Measurements from ENCODE around the gene GCK.

DNA sequence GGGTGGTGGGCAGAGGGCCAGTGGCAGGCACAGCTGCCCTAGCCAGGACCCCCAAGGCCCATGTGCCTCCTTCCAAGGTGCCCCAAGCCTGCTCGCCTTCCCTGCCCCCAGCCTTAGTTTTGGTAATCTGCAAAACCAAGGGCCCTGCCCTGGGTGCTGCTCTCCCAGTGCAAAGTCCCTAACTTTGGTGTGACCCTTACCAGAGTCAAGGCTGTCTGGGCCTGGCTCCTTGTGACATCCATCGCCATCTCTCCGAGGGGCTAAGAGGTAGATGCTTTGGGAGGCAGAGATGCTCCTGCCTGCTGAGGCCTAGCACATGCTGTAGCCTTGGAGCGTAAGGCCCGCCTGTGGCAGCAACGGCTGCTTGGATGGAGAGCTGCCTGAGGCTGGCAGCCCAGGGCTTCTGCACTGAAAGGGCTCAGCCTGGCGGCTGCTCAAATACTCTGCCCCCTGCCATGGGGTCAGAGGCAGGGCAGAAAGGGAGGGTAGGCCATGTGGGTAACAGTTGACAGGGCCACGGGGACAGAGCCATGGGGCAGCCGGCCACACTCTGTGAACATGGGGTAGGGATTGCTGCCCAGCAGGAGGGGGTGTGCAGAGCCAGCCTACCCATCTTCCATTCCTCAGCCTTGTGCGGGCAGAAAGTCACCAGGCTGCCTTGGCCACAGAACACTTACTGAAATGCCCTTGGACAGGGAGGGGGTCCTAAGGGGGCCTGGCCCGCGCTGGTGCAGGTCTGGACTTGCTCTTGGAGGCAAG, 30.2 kb downstream of the GCK start:
- TF ChIP-seq, protein P1, sequence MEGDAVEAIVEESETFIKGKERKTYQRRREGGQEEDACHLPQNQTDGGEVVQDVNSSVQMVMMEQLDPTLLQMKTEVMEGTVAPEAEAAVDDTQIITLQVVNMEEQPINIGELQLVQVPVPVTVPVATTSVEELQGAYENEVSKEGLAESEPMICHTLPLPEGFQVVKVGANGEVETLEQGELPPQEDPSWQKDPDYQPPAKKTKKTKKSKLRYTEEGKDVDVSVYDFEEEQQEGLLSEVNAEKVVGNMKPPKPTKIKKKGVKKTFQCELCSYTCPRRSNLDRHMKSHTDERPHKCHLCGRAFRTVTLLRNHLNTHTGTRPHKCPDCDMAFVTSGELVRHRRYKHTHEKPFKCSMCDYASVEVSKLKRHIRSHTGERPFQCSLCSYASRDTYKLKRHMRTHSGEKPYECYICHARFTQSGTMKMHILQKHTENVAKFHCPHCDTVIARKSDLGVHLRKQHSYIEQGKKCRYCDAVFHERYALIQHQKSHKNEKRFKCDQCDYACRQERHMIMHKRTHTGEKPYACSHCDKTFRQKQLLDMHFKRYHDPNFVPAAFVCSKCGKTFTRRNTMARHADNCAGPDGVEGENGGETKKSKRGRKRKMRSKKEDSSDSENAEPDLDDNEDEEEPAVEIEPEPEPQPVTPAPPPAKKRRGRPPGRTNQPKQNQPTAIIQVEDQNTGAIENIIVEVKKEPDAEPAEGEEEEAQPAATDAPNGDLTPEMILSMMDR (IDR thresholded peaks at IDR 0.05): no peak
- TF ChIP-seq POLR2A (IDR thresholded peaks at IDR 0.05): no peak

All from adrenal gland (tissue), 5 donors.